K562 (cell line): ENCODE data around the gene ZFAND3. TPM values are rescaled to one million over a fixed set of nuclear protein-coding genes. Genes with fewer than 3 reads are reported as not detected.

Source experiments
- ATAC-seq: fragments of 200-7000 bp; cut with Tn5 transposase; 3 replicates; pipeline ENCODE4 v1.9.1; 2020; ENCODE audit warnings: moderate library complexity
- BruUV-seq: library from RNA; stranded (reverse); fragments of 400-500 nt; replicated peaks from 2 replicates; lab custom pipeline; 2021; lab: Mats Ljungman, UMichigan
- CTCF ChIA-PET: fragments of 300-600 bp; formaldehyde crosslinking; extraction: SDS; loops from one replicate; lab custom pipeline; 2021; ENCODE audit warnings: low intra/inter-chr PET ratio; lab: Yijun Ruan, JAX
- POLR2A ChIA-PET: fragments of 300-600, 350-650 bp; sonication (Branson Sonifier 250); formaldehyde crosslinking; extraction: SDS; loops from one replicate; lab custom pipeline; 2021; ENCODE audit warnings: antibody characterized with exemption, inconsistent platforms; lab: Yijun Ruan, JAX
- DNase-seq, 4 experiments: peaks; one replicate each; pipeline versions ENCODE4 v3.0.0 to v3.0.0-alpha.2; 2011 to 2018; ENCODE audit warnings: low spot score in 3 of 4, mixed read lengths in 3 of 4; ENCODE audit errors: extremely low read depth in 1 of 4
- FAIRE-seq: peaks from 2 replicates; lab custom pipeline; 2011; peaks lifted over from hg19 to GRCh38; lab: Jason Lieb, UNC
- H2AFZ ChIP-seq: 2 replicates; pipeline ENCODE4 v1.6.0; 2011; ENCODE audit warnings: low read depth, low read length, control low read depth, inconsistent platforms
- H3K27ac ChIP-seq: fragments of 200-600 bp; 3 replicates; pipeline ENCODE4 v1.8.0; 2011; ENCODE audit warnings: low read depth, mild to moderate bottlenecking, control low read depth, inconsistent platforms, low read length, moderate library complexity, mixed read lengths; ENCODE audit errors: extremely low read depth
- H3K27me3 ChIP-seq, 2 experiments: fragments of 300-600 bp in 1 of 2; 2 replicates in 1 of 2; 3 replicates in 1 of 2; pipeline versions ENCODE4 v1.6.0 to v1.8.0; 2011; ENCODE audit warnings: inconsistent platforms in 2 of 2, low read length in 2 of 2, mild to moderate bottlenecking in 1 of 2, mixed read lengths in 1 of 2, moderate library complexity in 1 of 2; ENCODE audit not compliant: control insufficient read depth in 2 of 2, insufficient read depth in 2 of 2
- H3K36me3 ChIP-seq: fragments of 300-600 bp; 3 replicates; pipeline ENCODE4 v1.8.0; 2011; ENCODE audit warnings: mild to moderate bottlenecking, low read length, inconsistent platforms; ENCODE audit not compliant: control insufficient read depth, insufficient read depth
- H3K4me1 ChIP-seq, 2 experiments: fragments of 200-600 bp in 1 of 2; replicated peaks in 1 of 2; 2 replicates in 1 of 2; 3 replicates in 1 of 2; pipeline versions ENCODE4 v1.5.1 to v1.8.0; 2011; ENCODE audit warnings: inconsistent platforms in 2 of 2, low read length in 2 of 2, mild to moderate bottlenecking in 1 of 2, mixed read lengths in 1 of 2, moderate library complexity in 1 of 2; ENCODE audit not compliant: control insufficient read depth in 2 of 2, insufficient read depth in 2 of 2
- H3K4me2 ChIP-seq: 2 replicates; pipeline ENCODE4 v1.6.1; 2011; ENCODE audit warnings: low read length, control low read depth, inconsistent platforms, mixed read lengths; ENCODE audit not compliant: insufficient read depth
- H3K4me3 ChIP-seq: fragments of 200-600 bp; sonication (generic), shearing (Covaris generic); 2 replicates; pipeline ENCODE4 v1.5.1; 2016; ENCODE audit warnings: control low read depth, inconsistent platforms
- H3K79me2 ChIP-seq: fragments of 200-600 bp; 3 replicates; pipeline ENCODE4 v1.8.0; 2011; ENCODE audit warnings: low read length, inconsistent platforms; ENCODE audit not compliant: control insufficient read depth, insufficient read depth
- H3K9ac ChIP-seq, 2 experiments: 2 replicates each; pipeline versions ENCODE4 v1.6.0 to v1.6.1; 2011; ENCODE audit warnings: low read depth in 2 of 2, low read length in 2 of 2, control low read depth in 1 of 2, inconsistent platforms in 1 of 2, mild to moderate bottlenecking in 1 of 2, mixed read lengths in 1 of 2; ENCODE audit not compliant: insufficient read depth in 1 of 2
- H3K9me1 ChIP-seq: one replicate; pipeline ENCODE4 v1.6.0; 2011; ENCODE audit warnings: inconsistent platforms, mild to moderate bottlenecking, low read length, moderate library complexity; ENCODE audit not compliant: control insufficient read depth, insufficient read depth
- H3K9me3 ChIP-seq: replicated peaks from 2 replicates; pipeline ENCODE4 v1.5.1; 2011; ENCODE audit warnings: low read depth, low read length, inconsistent platforms; ENCODE audit not compliant: control insufficient read depth, insufficient read depth
- H4K20me1 ChIP-seq: replicated peaks from 2 replicates; pipeline ENCODE4 v1.6.1; 2011; ENCODE audit warnings: low read length, inconsistent platforms, mixed read lengths; ENCODE audit not compliant: control insufficient read depth, insufficient read depth
- DACH1 ChIP-seq: fragments of 450-650 bp; IDR thresholded peaks from 2 replicates; pipeline ENCODE4 v1.6.1; 2018; ENCODE audit not compliant: partially characterized antibody
- JUN ChIP-seq, 2 experiments: sonication (generic) in 1 of 2; formaldehyde crosslinking in 1 of 2; IDR thresholded peaks; 2 replicates each; pipeline versions ENCODE4 v1.6.1 to v1.8.0; 2012 to 2022; ENCODE audit warnings: borderline replicate concordance in 2 of 2, mild to moderate bottlenecking in 2 of 2, improper control_type of control experiment in 1 of 2, low read depth in 1 of 2, low read length in 1 of 2, missing genetic modification reagents in 1 of 2
- MTA1 ChIP-seq: fragments of 450-650 bp; IDR thresholded peaks from 2 replicates; pipeline ENCODE4 v1.6.1; 2017; ENCODE audit warnings: borderline replicate concordance
- NR2C1 ChIP-seq, 2 experiments: fragments of 450-650 bp; IDR thresholded peaks; 2 replicates each; pipeline ENCODE4 v1.6.1; 2017; ENCODE audit warnings: mild to moderate bottlenecking in 2 of 2, antibody characterized with exemption in 1 of 2, inconsistent platforms in 1 of 2, missing compliant biosample characterization in 1 of 2, missing genetic modification characterization in 1 of 2
- POLR2G ChIP-seq: fragments of 200-400 bp; formaldehyde crosslinking; IDR thresholded peaks from 2 replicates; pipeline ENCODE4 v1.6.1; 2017; ENCODE audit warnings: low read depth, mild to moderate bottlenecking, antibody characterized with exemption, low read length, moderate library complexity
- RBM22 ChIP-seq: fragments of 200-400 bp; formaldehyde crosslinking; IDR thresholded peaks from 2 replicates; pipeline ENCODE4 v1.6.1; 2018; ENCODE audit warnings: low read length, low read depth; ENCODE audit not compliant: poor library complexity, severe bottlenecking
- SAP30 ChIP-seq: fragments of 200-600 bp; sonication (generic); IDR thresholded peaks from 2 replicates; pipeline ENCODE4 v1.6.1; 2012; ENCODE audit warnings: borderline replicate concordance, low read depth, mild to moderate bottlenecking, moderate library complexity, low read length, control low read depth, inconsistent platforms; ENCODE audit not compliant: insufficient read depth, poor library complexity, severe bottlenecking
- SMARCC2 ChIP-seq: fragments of 450-650 bp; IDR thresholded peaks from 2 replicates; pipeline ENCODE4 v1.6.1; 2017; ENCODE audit warnings: antibody characterized with exemption, moderate library complexity, mild to moderate bottlenecking, low read depth
- SOX6 ChIP-seq: fragments of 450-650 bp; IDR thresholded peaks from 2 replicates; pipeline ENCODE4 v1.6.1; 2014; ENCODE audit warnings: mild to moderate bottlenecking
- STAG1 ChIP-seq: sonication (generic); formaldehyde crosslinking; IDR thresholded peaks from 2 replicates; pipeline ENCODE4 v1.5.0; 2020; ENCODE audit warnings: missing genetic modification reagents, borderline replicate concordance
- TGIF2 ChIP-seq: sonication (generic); formaldehyde crosslinking; IDR thresholded peaks from 2 replicates; pipeline ENCODE4 v1.8.1; 2022; ENCODE audit warnings: mild to moderate bottlenecking, missing genetic modification reagents, moderate library complexity
- TRIM25 ChIP-seq: fragments of 450-650 bp; IDR thresholded peaks from 2 replicates; pipeline ENCODE4 v1.7.0; 2016; ENCODE audit warnings: borderline replicate concordance
- WGBS: fragments of 100-300 bp; shearing (Covaris generic); methylation state at CpG from one replicate; pipeline ENCODE4 v1.1.6; 2016; ENCODE audit warnings: low coverage, mixed read lengths; ENCODE audit not compliant: insufficient coverage; ENCODE audit errors: missing lambda C conversion rate; 5-methylcytosine and 5-hydroxymethylcytosine counted together
- in situ Hi-C: fragments of 300-500 bp; cut with MboI; formaldehyde crosslinking; loops from 4 replicates; pipeline ENCODE4 v1.15.0; 2018; ENCODE audit warnings: inconsistent platforms, mixed read lengths
- intact Hi-C: fragments of 100-400 bp; cut with micrococcal nuclease; formaldehyde crosslinking; loops from 2 replicates; pipeline ENCODE4 v1.14.2; 2022
- polyA plus RNA-seq, 8 experiments: library from polyadenylated mRNA; depleted of rRNA in 4 of 8; stranded (reverse) in 5 of 8; unstranded in 3 of 8; fragments of >200 nt; fragmentation: Nextera tagmentation in 2 of 8; fragmentation: Illumina TruSeq in 1 of 8; extraction: Ambion mirVana in 2 of 8; extraction: Trizol in 1 of 8; gene quantifications; 2 replicates each; pipeline versions ENCODE4 v1.2.1 to v1.2.3, GENCODE V29; 2011 to 2014; ENCODE audit warnings: inconsistent platforms in 1 of 8, missing spikeins in 1 of 8
- total RNA-seq, 7 experiments: library from RNA; depleted of rRNA in 6 of 7; stranded (reverse); fragments of >200 nt in 6 of 7; fragmentation: Illumina TruSeq in 2 of 7; extraction: Trizol in 2 of 7; gene quantifications; 2 replicates each; pipeline versions ENCODE4 v1.2.1 to v1.2.3, GENCODE V29; 2011 to 2021; ENCODE audit warnings: low replicate concordance in 1 of 7

ZFAND3 gene
- total and polyA plus RNA-seq, 9 of the 15 experiments (the other 6 are each of a cell fraction or from before 2014, with no cell fraction given) = 0.81 to 26.6 (median 11.8) TPM

- TF ChIP-seq POLR2G = peak; percentile 61
- TF ChIP-seq DACH1 = no peak
- TF ChIP-seq RBM22 = peak; percentile 65
- intact Hi-C loops (no loop called here), in situ Hi-C loops (no loop called here)
- no peak overlapping the region for H3K27ac ChIP-seq
- no peak overlapping the region for H2AFZ ChIP-seq
- no peak for DNase-seq
- ChIA-PET CTCF (no interaction called here), POLR2A (no interaction called here)
- BruUV-seq = no TSS peak
- peaks cover 0 to 6% of the 10 kb centered on the region in 2 experiments; a peak in 1 of 5 replicates for H3K4me1 ChIP-seq
- H3K4me2 ChIP-seq = no peak overlapping the region
- no peaks in the 10 kb centered on the region for H3K79me2 ChIP-seq
- no peaks in the 10 kb centered on the region for H3K9me1 ChIP-seq
- H3K9me3 ChIP-seq = no peaks in the 10 kb centered on the region
- H3K9ac ChIP-seq = no peak overlapping the region
- peaks cover 0 to 7% of the 10 kb centered on the region in 2 experiments; a peak in 1 of 5 replicates for H3K27me3 ChIP-seq
- H3K36me3 ChIP-seq = no peaks in the 10 kb centered on the region
- peaks cover 7% of the 10 kb centered on the region; the same call in 1 of the 2 replicates for H4K20me1 ChIP-seq
- WGBS = 58% methylated on average over 10 of the region's 11 CpGs
- no peak overlapping the region for H3K4me3 ChIP-seq
- ATAC-seq = no peak
- FAIRE-seq = no peak
These were observed 338.4 kb downstream of the ZFAND3 start for GRCh38 chr6:38157905-38158304.

GRCh38 chr6:38158762-38159350 is 339.3 kb downstream of the ZFAND3 start:
- WGBS = 58% methylated on average over 14 of the region's 14 CpGs
- no peak overlapping the region for H2AFZ ChIP-seq
- H3K9ac ChIP-seq = 0 out of 4 replicates have a peak overlapping the region, but pooled peaks of 1 of the 2 experiments have one; percentile 23
- no peak for DNase-seq
- no peaks in the 10 kb centered on the region for H3K9me1 ChIP-seq
- intact Hi-C loops (no loop called here), in situ Hi-C loops (no loop called here)
- H3K9me3 ChIP-seq = no peaks in the 10 kb centered on the region
- H3K79me2 ChIP-seq = no peaks in the 10 kb centered on the region
- H3K4me2 ChIP-seq = no peak overlapping the region
- POLR2A ChIA-PET = interaction anchor here (0.6 kb wide), 1 partner anchor 26 kb away, joined by 3 read pairs; no protein-coding TSS in a partner anchor
- peaks cover 7% of the 10 kb centered on the region; the same call in 1 of the 2 replicates for H4K20me1 ChIP-seq
- no peaks in the 10 kb centered on the region for H3K36me3 ChIP-seq
- H3K27me3 ChIP-seq = peaks cover 0 to 7% of the 10 kb centered on the region in 2 experiments; a peak in 1 of 5 replicates
- peaks cover 0 to 10% of the 10 kb centered on the region in 2 experiments; a peak in 1 of 5 replicates for H3K4me1 ChIP-seq
- no peak overlapping the region for H3K4me3 ChIP-seq
- no peak for FAIRE-seq
- ATAC-seq = no peak
- no TSS peak for BruUV-seq
- CTCF ChIA-PET = no interaction called here
- no peak overlapping the region for H3K27ac ChIP-seq
- TF ChIP-seq NR2C1 (IDR thresholded peaks at IDR 0.05) (no peak), NR2C1 (tag; IDR thresholded peaks at IDR 0.05) (no peak), TRIM25 (no peak), MTA1 (no peak), SMARCC2 (no peak), STAG1 (CRISPR knock-in tag) (no peak), JUN (IDR thresholded peaks at IDR 0.05; ENCODE audit: borderline replicate concordance, low read depth, low read length) (no peak), JUN (CRISPR knock-in tag; IDR thresholded peaks at IDR 0.05; ENCODE audit: borderline replicate concordance) (no peak), SOX6 (no peak), SAP30 (no peak), TGIF2 (CRISPR knock-in tag) (no peak)
